ENCODE measurements around the gene ASIP. TPM values are rescaled to one million over a fixed set of nuclear protein-coding genes. Genes with fewer than 3 reads are reported as not detected.
"Not testable (repeated sequence)": the region's sequence is repeated elsewhere in the genome, so short reads cannot be mapped to it uniquely, and the experiment has no call there.

ASIP gene
- total RNA-seq, 1 donor from 2014 or later = not detected

- Histone ChIP-seq H3K4me3 (ENCODE audit: low read depth, low read length) (no peak overlapping the region), H3K27me3 (ENCODE audit: control insufficient read depth, insufficient read depth, low read length) (no peaks in the 10 kb centered on the region), H3K36me3 (ENCODE audit: control insufficient read depth, insufficient read depth, low read length) (peaks cover 47% of the 10 kb centered on the region)
- DNase-seq (ENCODE audit: low read depth) (no peak), FAIRE-seq (no peak)
- TF ChIP-seq CTCF (IDR thresholded peaks at IDR 0.05; ENCODE audit: insufficient read depth, low read length, severe bottlenecking) = no peak
These were observed 40.8 kb downstream of the ASIP start for GRCh38 chr20:34282041-34282440.

- DNase-seq (ENCODE audit: low read depth) = no peak
- no peak for FAIRE-seq
- H3K27me3 ChIP-seq (ENCODE audit: control insufficient read depth, insufficient read depth, low read length) = no peaks in the 10 kb centered on the region
- H3K4me3 ChIP-seq (ENCODE audit: low read depth, low read length) = no peak overlapping the region
- H3K36me3 ChIP-seq (ENCODE audit: control insufficient read depth, insufficient read depth, low read length) = peaks cover 43% of the 10 kb centered on the region
- no peak for TF ChIP-seq CTCF (IDR thresholded peaks at IDR 0.05; ENCODE audit: insufficient read depth, low read length, severe bottlenecking)
These were observed 42.6 kb downstream of the ASIP start for GRCh38 chr20:34283844-34284243.

GRCh38 chr20:34285450-34285849, 44.2 kb downstream of the ASIP start:
- no peak overlapping the region for H3K4me3 ChIP-seq (ENCODE audit: low read depth, low read length)
- DNase-seq (ENCODE audit: low read depth) = no peak
- H3K27me3 ChIP-seq (ENCODE audit: control insufficient read depth, insufficient read depth, low read length) = no peaks in the 10 kb centered on the region
- no peak for TF ChIP-seq CTCF (IDR thresholded peaks at IDR 0.05; ENCODE audit: insufficient read depth, low read length, severe bottlenecking)
- no peak for FAIRE-seq
- H3K36me3 ChIP-seq (ENCODE audit: control insufficient read depth, insufficient read depth, low read length) = peaks cover 46% of the 10 kb centered on the region

GRCh38 chr20:34287500-34287899, 46.3 kb downstream of the ASIP start:
- not testable (repeated sequence) for FAIRE-seq; H3K4me3 ChIP-seq (ENCODE audit: low read depth, low read length); H3K27me3 ChIP-seq (ENCODE audit: control insufficient read depth, insufficient read depth, low read length); DNase-seq (ENCODE audit: low read depth)
- peaks cover 53% of the 10 kb centered on the region for H3K36me3 ChIP-seq (ENCODE audit: control insufficient read depth, insufficient read depth, low read length)

- no peak for FAIRE-seq
- no peaks in the 10 kb centered on the region for H3K27me3 ChIP-seq (ENCODE audit: control insufficient read depth, insufficient read depth, low read length)
- H3K4me3 ChIP-seq (ENCODE audit: low read depth, low read length) = no peak overlapping the region
- DNase-seq (ENCODE audit: low read depth) = no peak
- H3K36me3 ChIP-seq (ENCODE audit: control insufficient read depth, insufficient read depth, low read length) = peaks cover 54% of the 10 kb centered on the region
- TF ChIP-seq CTCF (IDR thresholded peaks at IDR 0.05; ENCODE audit: insufficient read depth, low read length, severe bottlenecking) = no peak
These were observed 49.2 kb downstream of the ASIP start for GRCh38 chr20:34290471-34290870.

- Histone ChIP-seq H3K36me3 (ENCODE audit: control insufficient read depth, insufficient read depth, low read length) (peaks cover 52% of the 10 kb centered on the region), H3K4me3 (ENCODE audit: low read depth, low read length) (no peak overlapping the region), H3K27me3 (ENCODE audit: control insufficient read depth, insufficient read depth, low read length) (no peaks in the 10 kb centered on the region)
- TF ChIP-seq CTCF (IDR thresholded peaks at IDR 0.05; ENCODE audit: insufficient read depth, low read length, severe bottlenecking) = no peak
- FAIRE-seq = no peak
- DNase-seq (ENCODE audit: low read depth) = no peak
These were observed 51.3 kb downstream of the ASIP start for GRCh38 chr20:34292496-34292895.
